Measurements from ENCODE around the gene ZNF45. TPM values are rescaled to one million over a fixed set of nuclear protein-coding genes. Genes with fewer than 3 reads are reported as not detected.
A peak's percentile ranks its signal among the peaks of the same experiment; 100 is the strongest.

ZNF45 gene
- total and polyA plus RNA-seq, 2 of the 13 experiments (the other 11 are each of a cell fraction or from before 2014, with no cell fraction given): 2.4 to 11.3 TPM

GRCh38 chr19:43950834-43951645, 16.0 kb upstream of the ZNF45 start, which contains the start of gene ZNF221 (continued):
- TF ChIP-seq ZNF687 (CRISPR knock-in tag; IDR thresholded peaks at IDR 0.05) (peak; percentile 40), KDM5B (CRISPR knock-in tag; IDR thresholded peaks at IDR 0.05; ENCODE audit: borderline replicate concordance) (peak; percentile 51; the same call in 1 of the 2 replicates), TFDP1 (CRISPR knock-in tag; IDR thresholded peaks at IDR 0.05; ENCODE audit: borderline replicate concordance) (peak; percentile 51; the same call in 1 of the 2 replicates), ZFAT (CRISPR knock-in tag; conservative IDR thresholded peaks at IDR 0.05) (no peak), ASH2L (IDR thresholded peaks at IDR 0.05; ENCODE audit: insufficient read length, low read depth, low read length) (peak; percentile 59), PAF1 (CRISPR knock-in tag; IDR thresholded peaks at IDR 0.05) (no peak), ZNF550 (CRISPR knock-in tag; IDR thresholded peaks at IDR 0.05; ENCODE audit: borderline replicate concordance) (no peak), ZNF337 (CRISPR knock-in tag; IDR thresholded peaks at IDR 0.05; ENCODE audit: borderline replicate concordance, low read depth) (no peak), WIZ (CRISPR knock-in tag; IDR thresholded peaks at IDR 0.05) (no peak), ZBTB44 (CRISPR knock-in tag; IDR thresholded peaks at IDR 0.05) (no peak; the same call in 1 of the 2 replicates), FOXC1 (CRISPR knock-in tag; IDR thresholded peaks at IDR 0.05; ENCODE audit: borderline replicate concordance) (peak; percentile 52; the same call in 1 of the 2 replicates), ZNF567 (CRISPR knock-in tag; IDR thresholded peaks at IDR 0.05; ENCODE audit: borderline replicate concordance) (no peak), ZNF598 (CRISPR knock-in tag; IDR thresholded peaks at IDR 0.05; ENCODE audit: borderline replicate concordance) (peak; percentile 68), ZNF576 (CRISPR knock-in tag; IDR thresholded peaks at IDR 0.05) (no peak), FOXK1 (CRISPR knock-in tag; IDR thresholded peaks at IDR 0.05; ENCODE audit: borderline replicate concordance, low read depth) (peak; percentile 70; the same call in 1 of the 2 replicates), JDP2 (CRISPR knock-in tag; IDR thresholded peaks at IDR 0.05; ENCODE audit: borderline replicate concordance) (no peak)
